ENCODE data around the gene CLIP3.
"Not testable (repeated sequence)": the region's sequence is repeated elsewhere in the genome, so short reads cannot be mapped to it uniquely, and the experiment has no call there.

Gene CLIP3

DNA sequence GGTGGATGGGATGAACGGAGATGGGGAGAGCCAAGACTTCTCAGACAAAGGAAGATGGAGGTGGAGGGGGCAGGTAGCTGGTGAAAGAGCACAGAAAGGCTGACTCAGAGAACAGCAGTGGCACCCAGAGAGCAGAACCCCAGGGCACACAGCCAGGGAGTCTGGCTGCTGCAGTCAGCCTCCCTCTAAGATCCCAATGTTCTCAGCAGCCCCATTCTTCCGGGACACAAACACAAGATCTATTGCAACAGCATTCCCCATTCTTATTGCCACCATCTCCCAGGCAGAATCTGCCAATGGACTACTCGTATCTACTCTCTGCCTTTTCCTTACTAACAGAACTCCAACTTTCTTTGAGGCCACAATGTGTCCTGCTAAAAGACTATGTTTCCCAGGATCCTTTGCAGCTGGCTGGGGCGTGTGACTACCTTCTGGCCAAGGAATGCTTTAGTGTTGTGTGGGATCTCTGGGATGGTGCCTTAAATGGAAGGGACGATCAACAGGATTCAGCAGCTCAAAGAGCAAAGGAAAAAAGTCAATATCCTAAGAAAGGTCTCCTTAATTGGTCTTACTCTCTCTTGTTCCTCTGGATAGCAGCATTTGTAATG lies 13.9 kb upstream of the CLIP3 start:
- no peaks in the 10 kb centered on the region for H3K27me3 ChIP-seq (ENCODE audit: control insufficient read depth, insufficient read depth, low read length)
- no peaks in the 10 kb centered on the region for H3K36me3 ChIP-seq (ENCODE audit: control insufficient read depth, insufficient read depth, low read length)
- H3K27ac ChIP-seq (ENCODE audit: low read depth, low read length) = no peak overlapping the region
- no peaks in the 10 kb centered on the region for H3K9me3 ChIP-seq (ENCODE audit: control insufficient read depth, insufficient read depth, low read length)
- H3K9ac ChIP-seq (ENCODE audit: low read depth, low read length) = no peak overlapping the region
- peaks cover 7% of the 10 kb centered on the region; the same call in 1 of the 2 replicates for H3K4me1 ChIP-seq (ENCODE audit: control insufficient read depth, insufficient read depth, low read length)
- H3K4me3 ChIP-seq (ENCODE audit: low read depth, low read length) = no peak overlapping the region

- Histone ChIP-seq H3K4me3 (ENCODE audit: low read depth, low read length) (no peak overlapping the region), H3K9ac (ENCODE audit: low read depth, low read length) (no peak overlapping the region), H3K36me3 (ENCODE audit: control insufficient read depth, insufficient read depth, low read length) (no peaks in the 10 kb centered on the region), H3K9me3 (ENCODE audit: control insufficient read depth, insufficient read depth, low read length) (no peaks in the 10 kb centered on the region), H3K27me3 (ENCODE audit: control insufficient read depth, insufficient read depth, low read length) (no peaks in the 10 kb centered on the region), H3K4me1 (ENCODE audit: control insufficient read depth, insufficient read depth, low read length) (no peaks in the 10 kb centered on the region), H3K27ac (ENCODE audit: low read depth, low read length) (no peak overlapping the region)
Measured at GRCh38 chr19:36043952-36044351, 11.3 kb upstream of the CLIP3 start.

GRCh38 chr19:36041831-36042230 lies 9.2 kb upstream of the CLIP3 start:
- Histone ChIP-seq H3K27me3 (ENCODE audit: control insufficient read depth, insufficient read depth, low read length) (no peaks in the 10 kb centered on the region), H3K36me3 (ENCODE audit: control insufficient read depth, insufficient read depth, low read length) (no peaks in the 10 kb centered on the region), H3K4me1 (ENCODE audit: control insufficient read depth, insufficient read depth, low read length) (no peaks in the 10 kb centered on the region), H3K9ac (ENCODE audit: low read depth, low read length) (no peak overlapping the region), H3K27ac (ENCODE audit: low read depth, low read length) (no peak overlapping the region), H3K9me3 (ENCODE audit: control insufficient read depth, insufficient read depth, low read length) (no peaks in the 10 kb centered on the region), H3K4me3 (ENCODE audit: low read depth, low read length) (no peak overlapping the region)

DNA sequence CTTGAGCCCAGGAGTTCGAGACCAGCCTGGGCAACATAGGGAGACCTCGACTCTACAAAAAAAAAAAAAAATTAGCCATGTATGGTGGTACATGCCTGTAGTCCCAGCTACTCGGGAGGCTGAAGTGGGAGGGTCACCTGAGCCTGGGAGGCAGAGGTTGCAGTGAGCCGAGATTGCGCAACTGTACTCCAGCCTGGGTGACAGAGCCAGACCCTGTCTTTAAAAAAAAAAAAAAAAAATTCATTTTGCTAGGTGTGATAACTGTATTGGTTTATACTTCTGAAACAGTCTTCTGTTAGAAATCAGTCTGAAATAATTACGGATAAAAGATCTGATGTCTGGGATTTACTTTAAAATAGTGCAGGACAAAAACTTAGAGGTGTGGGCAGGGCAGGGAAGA lies 8.4 kb upstream of the CLIP3 start:
- not testable (repeated sequence) for H3K36me3 ChIP-seq (ENCODE audit: control insufficient read depth, insufficient read depth, low read length); H3K4me3 ChIP-seq (ENCODE audit: low read depth, low read length); H3K27me3 ChIP-seq (ENCODE audit: control insufficient read depth, insufficient read depth, low read length); H3K9ac ChIP-seq (ENCODE audit: low read depth, low read length); H3K9me3 ChIP-seq (ENCODE audit: control insufficient read depth, insufficient read depth, low read length); H3K4me1 ChIP-seq (ENCODE audit: control insufficient read depth, insufficient read depth, low read length); H3K27ac ChIP-seq (ENCODE audit: low read depth, low read length)

DNA sequence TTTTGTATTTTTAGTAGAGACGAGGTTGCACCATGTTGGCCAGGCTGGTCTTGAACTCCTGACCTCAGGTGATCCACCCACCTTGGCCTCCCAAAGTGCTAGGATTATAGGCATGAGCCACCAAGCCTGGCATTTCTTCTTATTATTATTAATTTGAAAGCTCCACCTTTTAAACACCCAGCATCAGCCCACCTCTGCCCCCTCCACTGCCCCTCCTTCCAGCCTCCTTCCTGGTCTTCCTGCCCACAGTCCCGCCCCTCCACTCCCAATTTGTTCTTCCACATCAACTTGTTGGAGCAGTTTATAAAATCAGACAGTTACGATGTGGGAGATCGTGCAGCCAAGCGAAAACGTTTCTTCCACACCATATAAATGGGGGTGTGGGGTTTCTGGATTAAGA lies 7.8 kb upstream of the CLIP3 start:
- H3K4me3 ChIP-seq (ENCODE audit: low read depth, low read length) = no peak overlapping the region
- no peaks in the 10 kb centered on the region for H3K4me1 ChIP-seq (ENCODE audit: control insufficient read depth, insufficient read depth, low read length)
- no peak overlapping the region for H3K9ac ChIP-seq (ENCODE audit: low read depth, low read length)
- H3K36me3 ChIP-seq (ENCODE audit: control insufficient read depth, insufficient read depth, low read length) = no peaks in the 10 kb centered on the region
- H3K27ac ChIP-seq (ENCODE audit: low read depth, low read length) = no peak overlapping the region
- no peaks in the 10 kb centered on the region for H3K9me3 ChIP-seq (ENCODE audit: control insufficient read depth, insufficient read depth, low read length)
- H3K27me3 ChIP-seq (ENCODE audit: control insufficient read depth, insufficient read depth, low read length) = no peaks in the 10 kb centered on the region

GRCh38 chr19:36031308-36031707 lies 1.4 kb downstream of the CLIP3 start:
- Histone ChIP-seq H3K36me3 (ENCODE audit: control insufficient read depth, insufficient read depth, low read length) (peaks cover 14% of the 10 kb centered on the region), H3K4me1 (ENCODE audit: control insufficient read depth, insufficient read depth, low read length) (no peaks in the 10 kb centered on the region), H3K9me3 (ENCODE audit: control insufficient read depth, insufficient read depth, low read length) (no peaks in the 10 kb centered on the region), H3K9ac (ENCODE audit: low read depth, low read length) (no peak overlapping the region), H3K27ac (ENCODE audit: low read depth, low read length) (no peak overlapping the region), H3K4me3 (ENCODE audit: low read depth, low read length) (no peak overlapping the region), H3K27me3 (ENCODE audit: control insufficient read depth, insufficient read depth, low read length) (no peaks in the 10 kb centered on the region)

DNA sequence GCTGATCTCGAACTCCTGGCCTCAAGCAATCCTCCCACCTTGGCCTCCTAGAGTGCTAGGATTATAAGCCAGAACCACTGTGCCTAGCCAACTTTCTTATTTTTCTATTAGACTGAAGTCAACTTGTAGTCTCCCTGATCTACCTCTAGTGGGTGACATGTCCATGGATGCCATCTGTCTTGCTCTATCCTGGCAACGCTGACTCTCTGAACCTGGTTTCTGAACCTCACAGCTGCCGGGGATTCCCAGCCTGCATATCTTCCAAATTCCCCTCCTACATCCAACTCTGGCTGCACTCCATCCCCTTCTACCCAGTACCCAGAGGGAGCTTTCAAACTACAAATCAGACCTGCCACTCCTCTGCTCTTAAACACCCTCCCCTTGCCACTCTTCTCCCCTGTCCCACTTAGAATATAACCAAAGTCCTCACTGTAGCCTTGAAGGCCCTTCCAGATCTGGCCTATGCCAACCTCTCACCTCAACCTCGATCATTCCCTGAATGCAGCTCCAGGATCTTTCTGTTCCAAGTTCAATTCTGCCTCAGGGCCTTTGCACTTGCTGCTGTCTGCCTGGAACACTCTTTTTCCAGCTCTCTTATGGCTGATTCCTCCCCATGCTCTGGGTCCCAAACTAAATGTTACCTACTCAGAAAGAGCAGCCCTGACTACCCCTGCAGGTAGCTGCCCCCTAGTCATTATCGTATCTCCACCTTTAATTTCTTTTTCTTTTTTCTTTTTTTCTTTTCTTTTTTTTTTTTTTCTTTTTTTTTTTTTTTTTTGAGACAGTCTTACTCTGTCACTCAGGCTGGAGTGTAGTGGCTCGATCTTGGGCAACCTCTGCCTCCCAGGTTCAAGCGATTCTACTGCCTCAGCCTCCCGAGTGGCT lies 2.2 kb downstream of the CLIP3 start:
- H3K9me3 ChIP-seq (ENCODE audit: control insufficient read depth, insufficient read depth, low read length) = no peaks in the 10 kb centered on the region

DNA sequence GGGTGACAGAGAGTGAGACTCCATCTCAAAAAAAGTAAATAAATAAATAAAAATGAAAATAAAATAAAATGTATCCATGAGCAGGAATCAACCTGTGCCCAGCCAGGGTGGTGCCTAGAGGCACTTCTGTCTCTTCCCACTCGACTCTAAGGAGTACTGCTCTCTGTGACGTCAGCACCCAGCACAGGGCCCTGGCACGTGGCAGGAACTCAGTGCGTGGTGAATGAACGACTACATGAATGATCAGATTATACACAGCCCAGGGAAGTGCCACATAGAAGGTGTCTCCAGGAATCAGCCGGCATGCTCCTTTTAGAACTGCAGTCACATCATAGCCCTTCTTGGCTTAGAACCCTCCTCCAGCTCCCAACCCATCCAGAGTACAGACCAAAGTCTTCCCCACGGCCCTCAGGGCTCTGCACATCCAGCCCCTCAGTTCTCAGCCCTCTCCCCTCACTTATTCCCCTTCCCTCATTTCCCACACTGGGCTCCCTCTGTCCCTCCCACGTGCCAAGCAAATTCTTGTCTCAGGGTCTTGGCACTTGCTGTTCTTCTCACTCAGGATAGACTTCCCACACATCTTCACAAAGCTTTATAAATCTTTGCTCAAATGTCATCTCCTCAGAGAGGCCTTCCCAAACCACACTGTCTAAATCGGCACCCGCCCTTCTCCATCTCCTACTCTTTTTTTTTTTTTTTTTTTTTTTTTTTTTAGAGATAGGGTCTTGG lies 4.2 kb downstream of the CLIP3 start:
- Histone ChIP-seq H3K4me1 (ENCODE audit: control insufficient read depth, insufficient read depth, low read length) (no peaks in the 10 kb centered on the region), H3K9ac (ENCODE audit: low read depth, low read length) (no peak overlapping the region), H3K36me3 (ENCODE audit: control insufficient read depth, insufficient read depth, low read length) (peaks cover 21% of the 10 kb centered on the region), H3K27ac (ENCODE audit: low read depth, low read length) (no peak overlapping the region), H3K4me3 (ENCODE audit: low read depth, low read length) (no peak overlapping the region), H3K9me3 (ENCODE audit: control insufficient read depth, insufficient read depth, low read length) (no peaks in the 10 kb centered on the region), H3K27me3 (ENCODE audit: control insufficient read depth, insufficient read depth, low read length) (no peaks in the 10 kb centered on the region)

More for the DNA sequence above, 2.2 kb downstream of the CLIP3 start:
- H3K4me3 ChIP-seq (ENCODE audit: low read depth, low read length) = no peak overlapping the region
- no peaks in the 10 kb centered on the region for H3K27me3 ChIP-seq (ENCODE audit: control insufficient read depth, insufficient read depth, low read length)
- no peaks in the 10 kb centered on the region for H3K4me1 ChIP-seq (ENCODE audit: control insufficient read depth, insufficient read depth, low read length)
- no peak overlapping the region for H3K27ac ChIP-seq (ENCODE audit: low read depth, low read length)
- peaks cover 18% of the 10 kb centered on the region for H3K36me3 ChIP-seq (ENCODE audit: control insufficient read depth, insufficient read depth, low read length)
- H3K9ac ChIP-seq (ENCODE audit: low read depth, low read length) = no peak overlapping the region

DNA sequence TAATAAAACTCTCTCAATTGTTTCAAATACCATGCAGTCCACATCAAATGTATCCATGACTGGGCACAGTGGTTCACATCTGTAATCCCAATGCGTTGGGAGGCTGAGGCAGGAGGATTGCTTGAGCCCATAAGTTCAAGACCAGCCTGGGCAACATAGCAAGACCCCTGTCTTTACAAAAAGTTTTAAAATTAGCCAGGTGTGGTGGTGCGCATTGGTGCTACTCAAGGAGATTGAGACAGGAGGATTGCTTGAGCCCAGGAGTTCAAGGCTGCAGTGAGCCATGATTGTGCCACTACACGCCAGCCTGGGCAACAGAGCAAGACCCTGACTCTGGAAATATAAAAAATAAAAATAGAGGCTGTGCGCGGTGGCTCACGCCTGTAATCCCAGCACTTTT lies 5.0 kb downstream of the CLIP3 start:
- Histone ChIP-seq H3K27me3 (ENCODE audit: control insufficient read depth, insufficient read depth, low read length) (no peaks in the 10 kb centered on the region), H3K9ac (ENCODE audit: low read depth, low read length) (no peak overlapping the region), H3K9me3 (ENCODE audit: control insufficient read depth, insufficient read depth, low read length) (no peaks in the 10 kb centered on the region), H3K4me3 (ENCODE audit: low read depth, low read length) (no peak overlapping the region), H3K4me1 (ENCODE audit: control insufficient read depth, insufficient read depth, low read length) (no peaks in the 10 kb centered on the region), H3K36me3 (ENCODE audit: control insufficient read depth, insufficient read depth, low read length) (peaks cover 27% of the 10 kb centered on the region), H3K27ac (ENCODE audit: low read depth, low read length) (no peak overlapping the region)

DNA sequence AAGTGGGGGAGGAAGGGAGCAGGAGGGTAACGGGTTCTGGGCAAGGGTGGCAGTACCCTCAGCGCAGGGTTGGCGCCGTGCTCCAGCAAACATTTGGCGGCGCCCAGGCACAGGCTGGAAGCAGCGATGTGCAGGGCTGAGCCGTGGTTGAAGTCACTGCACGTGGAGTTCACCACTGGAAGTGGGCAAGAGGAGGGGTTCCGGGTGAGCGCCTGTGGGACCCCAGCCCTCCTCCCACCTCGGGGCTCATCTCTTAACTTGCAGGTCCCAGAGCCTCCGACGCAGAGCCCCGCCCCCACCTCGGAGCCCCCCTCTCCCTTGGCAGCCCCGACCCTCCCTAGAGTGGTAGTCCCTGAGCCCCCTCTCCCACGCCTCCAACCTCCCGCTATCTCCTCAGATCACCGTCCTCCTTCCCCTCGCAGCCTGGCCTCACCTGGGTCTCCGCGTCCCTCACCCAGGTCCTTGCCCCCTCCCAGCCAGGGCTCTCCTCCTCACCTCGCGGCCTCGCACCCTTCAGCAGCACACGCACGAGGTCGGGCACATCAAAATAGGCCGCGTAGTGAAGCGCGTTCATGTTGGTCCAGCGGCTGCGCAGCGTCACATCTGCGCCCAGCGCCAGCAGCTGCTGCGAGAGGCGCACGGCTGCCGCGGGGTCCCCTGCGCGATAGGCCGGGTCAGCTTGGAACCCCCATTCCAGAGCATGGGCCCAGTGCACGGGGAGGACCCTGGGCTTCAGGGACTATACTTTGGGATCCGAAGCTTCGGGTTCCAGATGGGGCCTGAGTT lies 6.4 kb downstream of the CLIP3 start:
- H3K9me3 ChIP-seq (ENCODE audit: control insufficient read depth, insufficient read depth, low read length) = no peaks in the 10 kb centered on the region
- H3K9ac ChIP-seq (ENCODE audit: low read depth, low read length) = no peak overlapping the region
- no peak overlapping the region for H3K27ac ChIP-seq (ENCODE audit: low read depth, low read length)
- H3K4me1 ChIP-seq (ENCODE audit: control insufficient read depth, insufficient read depth, low read length) = no peaks in the 10 kb centered on the region
- peaks cover 32% of the 10 kb centered on the region for H3K36me3 ChIP-seq (ENCODE audit: control insufficient read depth, insufficient read depth, low read length)
- H3K27me3 ChIP-seq (ENCODE audit: control insufficient read depth, insufficient read depth, low read length) = no peaks in the 10 kb centered on the region
- H3K4me3 ChIP-seq (ENCODE audit: low read depth, low read length) = no peak overlapping the region
